HepG2 (cell line): ENCODE results near the gene CARD19. TPM values are rescaled to one million over a fixed set of nuclear protein-coding genes. Genes with fewer than 3 reads are reported as not detected.

ENCODE experiments used
- FOXO1 ChIP-seq: sonication (generic); formaldehyde crosslinking; IDR thresholded peaks from 2 replicates; pipeline ENCODE4 v1.4.0; 2020; ENCODE audit warnings: missing genetic modification reagents
- GFI1 ChIP-seq: sonication (generic); formaldehyde crosslinking; IDR thresholded peaks from 2 replicates; pipeline ENCODE4 v1.5.0; 2020; ENCODE audit warnings: missing genetic modification reagents, mild to moderate bottlenecking, borderline replicate concordance
- KAT7 ChIP-seq: IDR thresholded peaks from 2 replicates; pipeline ENCODE4 v1.6.1; 2018; ENCODE audit warnings: borderline replicate concordance, missing compliant biosample characterization
- KDM5A ChIP-seq: fragments of 200-600 bp; sonication (generic); IDR thresholded peaks from 2 replicates; pipeline ENCODE4 v1.7.0; 2018; ENCODE audit warnings: antibody characterized with exemption, mild to moderate bottlenecking, low read length, borderline replicate concordance
- KLF12 ChIP-seq: sonication (generic); formaldehyde crosslinking; IDR thresholded peaks from 2 replicates; pipeline ENCODE4 v1.4.0; 2020; ENCODE audit warnings: missing genetic modification reagents, borderline replicate concordance
- MAZ ChIP-seq, 2 experiments: sonication (generic) in 1 of 2; formaldehyde crosslinking in 1 of 2; IDR thresholded peaks; 2 replicates each; pipeline versions ENCODE4 v1.5.0 to v1.6.1; 2012 to 2020; ENCODE audit warnings: low read depth in 2 of 2, mild to moderate bottlenecking in 2 of 2, borderline replicate concordance in 1 of 2, improper control_type of control experiment in 1 of 2, low read length in 1 of 2, missing genetic modification reagents in 1 of 2, moderate library complexity in 1 of 2
- MEIS2 ChIP-seq: sonication (generic); formaldehyde crosslinking; IDR thresholded peaks from 2 replicates; pipeline ENCODE4 v1.9.0; 2021; ENCODE audit warnings: mild to moderate bottlenecking, missing genetic modification reagents
- MYC ChIP-seq: sonication (generic); formaldehyde crosslinking; IDR thresholded peaks from 2 replicates; pipeline ENCODE4 v1.9.0; 2021; ENCODE audit warnings: missing genetic modification reagents, borderline replicate concordance
- PAWR ChIP-seq: sonication (generic); formaldehyde crosslinking; IDR thresholded peaks from 2 replicates; pipeline ENCODE4 v1.4.0; 2020; ENCODE audit warnings: missing genetic modification reagents, mild to moderate bottlenecking, borderline replicate concordance
- SAP130 ChIP-seq: IDR thresholded peaks from 2 replicates; pipeline ENCODE4 v1.6.1; 2016; ENCODE audit warnings: low read depth
- ZBTB20 ChIP-seq: sonication (generic); formaldehyde crosslinking; IDR thresholded peaks from 2 replicates; pipeline ENCODE4 v1.8.1; 2023; ENCODE audit warnings: missing genetic modification reagents, low read depth, mild to moderate bottlenecking, borderline replicate concordance
- ZNF136 ChIP-seq: sonication (generic); formaldehyde crosslinking; IDR thresholded peaks from 2 replicates; pipeline ENCODE4 v1.8.1; 2022; ENCODE audit warnings: low read depth, mild to moderate bottlenecking, moderate library complexity, missing genetic modification reagents
- ZNF253 ChIP-seq: sonication (generic); formaldehyde crosslinking; IDR thresholded peaks from 2 replicates; pipeline ENCODE4 v1.8.0; 2022; ENCODE audit warnings: mild to moderate bottlenecking, missing genetic modification reagents, borderline replicate concordance
- ZNF33B ChIP-seq: sonication (generic); formaldehyde crosslinking; IDR thresholded peaks from 2 replicates; pipeline ENCODE4 v1.5.1; 2020; ENCODE audit warnings: mild to moderate bottlenecking, missing genetic modification reagents
- ZNF382 ChIP-seq: sonication (generic); formaldehyde crosslinking; IDR thresholded peaks from 2 replicates; pipeline ENCODE4 v1.5.0; 2020; ENCODE audit warnings: missing genetic modification reagents, mild to moderate bottlenecking, borderline replicate concordance
- ZNF460 ChIP-seq: sonication (generic); formaldehyde crosslinking; IDR thresholded peaks from 2 replicates; pipeline ENCODE4 v1.5.1; 2020; ENCODE audit warnings: missing genetic modification reagents, mild to moderate bottlenecking, borderline replicate concordance
- ZNF746 ChIP-seq: sonication (generic); formaldehyde crosslinking; IDR thresholded peaks from 2 replicates; pipeline ENCODE4 v1.8.0; 2022; ENCODE audit warnings: mild to moderate bottlenecking, missing genetic modification reagents
- ZNF83 ChIP-seq: sonication (generic); formaldehyde crosslinking; IDR thresholded peaks from 2 replicates; pipeline ENCODE4 v1.4.0; 2020; ENCODE audit warnings: missing genetic modification reagents, mild to moderate bottlenecking, borderline replicate concordance
- polyA plus RNA-seq, 8 experiments: library from polyadenylated mRNA; depleted of rRNA in 3 of 8; stranded (reverse) in 7 of 8; unstranded in 1 of 8; fragments of >200 nt; fragmentation: Illumina TruSeq in 4 of 8; extraction: Trizol in 4 of 8; gene quantifications; 2 replicates each; pipeline versions ENCODE4 v1.2.1 to v1.2.3, GENCODE V29; 2011 to 2016; ENCODE audit warnings: low read depth in 4 of 8, missing spikeins in 1 of 8, mixed read lengths in 1 of 8; ENCODE audit not compliant: insufficient read depth in 1 of 8
- total RNA-seq, 5 experiments: library from RNA; depleted of rRNA; stranded (reverse); fragments of >200 nt; fragmentation: Illumina TruSeq; extraction: Trizol; gene quantifications; 2 replicates each; pipeline ENCODE4 v1.2.3, GENCODE V29; 2016; ENCODE audit warnings: low read depth in 1 of 5
- TF ChIP-seq, protein P1 (sequence below): sonication (generic); formaldehyde crosslinking; IDR thresholded peaks from 2 replicates; pipeline ENCODE4 v1.4.0; 2020; ENCODE audit warnings: mild to moderate bottlenecking, missing genetic modification reagents
- TF ChIP-seq, protein P2 (sequence below): sonication (generic); formaldehyde crosslinking; IDR thresholded peaks from 2 replicates; pipeline ENCODE4 v1.8.1; 2023; ENCODE audit warnings: mild to moderate bottlenecking, inconsistent platforms, moderate library complexity, missing genetic modification reagents, borderline replicate concordance
- TF ChIP-seq, protein P3 (sequence below): sonication (generic); formaldehyde crosslinking; IDR thresholded peaks from 2 replicates; pipeline ENCODE4 v1.4.0; 2020; ENCODE audit warnings: missing genetic modification reagents, borderline replicate concordance

The CARD19 gene
- total and polyA plus RNA-seq, 2 of the 13 experiments (the other 11 are each of a cell fraction or from before 2014, with no cell fraction given), result 18.4 to 47.2 TPM

DNA sequence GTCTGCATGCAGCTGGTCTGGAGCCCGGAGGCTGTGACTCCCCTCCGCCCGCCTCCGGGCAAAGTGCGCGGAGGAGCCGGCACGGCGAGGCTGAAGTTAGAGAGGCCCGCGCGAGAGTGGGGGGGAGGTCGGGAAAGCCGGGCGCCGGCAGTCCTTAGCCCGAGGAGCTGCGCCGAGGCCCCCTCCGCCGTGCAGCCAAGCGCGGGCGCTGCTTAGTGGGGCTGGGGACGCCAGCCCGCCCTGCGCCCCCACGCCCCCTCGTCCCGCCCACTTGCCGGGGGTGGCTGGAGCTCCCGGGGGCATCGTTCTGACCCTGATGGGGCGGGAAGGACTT, 37.6 kb downstream of the CARD19 start (continued):
- TF ChIP-seq ZNF382, result no peak
- TF ChIP-seq, protein P1, sequence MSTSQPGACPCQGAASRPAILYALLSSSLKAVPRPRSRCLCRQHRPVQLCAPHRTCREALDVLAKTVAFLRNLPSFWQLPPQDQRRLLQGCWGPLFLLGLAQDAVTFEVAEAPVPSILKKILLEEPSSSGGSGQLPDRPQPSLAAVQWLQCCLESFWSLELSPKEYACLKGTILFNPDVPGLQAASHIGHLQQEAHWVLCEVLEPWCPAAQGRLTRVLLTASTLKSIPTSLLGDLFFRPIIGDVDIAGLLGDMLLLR (CRISPR knock-in tag), result 0 out of 2 replicates have a peak, but pooled peaks have one; percentile 48
- no peak for TF ChIP-seq ZNF83 (CRISPR knock-in tag)
- TF ChIP-seq ZBTB20, result 0 out of 2 replicates have a peak, but pooled peaks have one; percentile 6
- no peak for TF ChIP-seq KDM5A
- TF ChIP-seq MAZ (IDR thresholded peaks at IDR 0.05; ENCODE audit: borderline replicate concordance, low read depth, low read length), result peak; percentile 61
- TF ChIP-seq MAZ (CRISPR knock-in tag; IDR thresholded peaks at IDR 0.05; ENCODE audit: low read depth), result no peak; the same call in 1 of the 2 replicates
- TF ChIP-seq GFI1 (CRISPR knock-in tag), result no peak
- peak; percentile 84 for TF ChIP-seq MYC (CRISPR knock-in tag)
- TF ChIP-seq, protein P2, sequence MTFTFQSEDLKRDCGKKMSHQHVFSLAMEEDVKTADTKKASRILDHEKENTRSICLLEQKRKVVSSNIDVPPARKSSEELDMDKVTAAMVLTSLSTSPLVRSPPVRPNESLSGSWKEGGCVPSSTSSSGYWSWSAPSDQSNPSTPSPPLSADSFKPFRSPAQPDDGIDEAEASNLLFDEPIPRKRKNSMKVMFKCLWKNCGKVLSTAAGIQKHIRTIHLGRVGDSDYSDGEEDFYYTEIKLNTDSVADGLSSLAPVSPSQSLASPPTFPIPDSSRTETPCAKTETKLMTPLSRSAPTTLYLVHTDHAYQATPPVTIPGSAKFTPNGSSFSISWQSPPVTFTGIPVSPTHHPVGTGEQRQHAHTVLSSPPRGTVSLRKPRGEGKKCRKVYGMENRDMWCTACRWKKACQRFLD, result no peak
- TF ChIP-seq KLF12 (CRISPR knock-in tag), result 0 out of 2 replicates have a peak, but pooled peaks have one; percentile 37
- peak; percentile 83 for TF ChIP-seq SAP130
- TF ChIP-seq FOXO1 (CRISPR knock-in tag), result 0 out of 2 replicates have a peak, but pooled peaks have one; percentile 12
- peak; percentile 91 for TF ChIP-seq ZNF746
- TF ChIP-seq ZNF253 (CRISPR knock-in tag), result 0 out of 2 replicates have a peak, but pooled peaks have one; percentile 16
- no peak for TF ChIP-seq PAWR (CRISPR knock-in tag)
- TF ChIP-seq ZNF136 (CRISPR knock-in tag), result no peak
- peak; percentile 83; the same call in 1 of the 2 replicates for TF ChIP-seq ZNF33B (CRISPR knock-in tag)
- 0 out of 2 replicates have a peak, but pooled peaks have one; percentile 1 for TF ChIP-seq MEIS2 (CRISPR knock-in tag)
- no peak for TF ChIP-seq ZNF460 (CRISPR knock-in tag)
- TF ChIP-seq KAT7, result no peak
- TF ChIP-seq, protein P3, sequence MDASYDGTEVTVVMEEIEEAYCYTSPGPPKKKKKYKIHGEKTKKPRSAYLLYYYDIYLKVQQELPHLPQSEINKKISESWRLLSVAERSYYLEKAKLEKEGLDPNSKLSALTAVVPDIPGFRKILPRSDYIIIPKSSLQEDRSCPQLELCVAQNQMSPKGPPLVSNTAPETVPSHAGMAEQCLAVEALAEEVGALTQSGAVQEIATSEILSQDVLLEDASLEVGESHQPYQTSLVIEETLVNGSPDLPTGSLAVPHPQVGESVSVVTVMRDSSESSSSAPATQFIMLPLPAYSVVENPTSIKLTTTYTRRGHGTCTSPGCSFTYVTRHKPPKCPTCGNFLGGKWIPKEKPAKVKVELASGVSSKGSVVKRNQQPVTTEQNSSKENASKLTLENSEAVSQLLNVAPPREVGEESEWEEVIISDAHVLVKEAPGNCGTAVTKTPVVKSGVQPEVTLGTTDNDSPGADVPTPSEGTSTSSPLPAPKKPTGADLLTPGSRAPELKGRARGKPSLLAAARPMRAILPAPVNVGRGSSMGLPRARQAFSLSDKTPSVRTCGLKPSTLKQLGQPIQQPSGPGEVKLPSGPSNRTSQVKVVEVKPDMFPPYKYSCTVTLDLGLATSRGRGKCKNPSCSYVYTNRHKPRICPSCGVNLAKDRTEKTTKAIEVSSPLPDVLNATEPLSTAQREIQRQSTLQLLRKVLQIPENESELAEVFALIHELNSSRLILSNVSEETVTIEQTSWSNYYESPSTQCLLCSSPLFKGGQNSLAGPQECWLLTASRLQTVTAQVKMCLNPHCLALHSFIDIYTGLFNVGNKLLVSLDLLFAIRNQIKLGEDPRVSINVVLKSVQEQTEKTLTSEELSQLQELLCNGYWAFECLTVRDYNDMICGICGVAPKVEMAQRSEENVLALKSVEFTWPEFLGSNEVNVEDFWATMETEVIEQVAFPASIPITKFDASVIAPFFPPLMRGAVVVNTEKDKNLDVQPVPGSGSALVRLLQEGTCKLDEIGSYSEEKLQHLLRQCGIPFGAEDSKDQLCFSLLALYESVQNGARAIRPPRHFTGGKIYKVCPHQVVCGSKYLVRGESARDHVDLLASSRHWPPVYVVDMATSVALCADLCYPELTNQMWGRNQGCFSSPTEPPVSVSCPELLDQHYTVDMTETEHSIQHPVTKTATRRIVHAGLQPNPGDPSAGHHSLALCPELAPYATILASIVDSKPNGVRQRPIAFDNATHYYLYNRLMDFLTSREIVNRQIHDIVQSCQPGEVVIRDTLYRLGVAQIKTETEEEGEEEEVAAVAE (CRISPR knock-in tag), result no peak
